ENCODE data around the gene RGS7.

DNA sequence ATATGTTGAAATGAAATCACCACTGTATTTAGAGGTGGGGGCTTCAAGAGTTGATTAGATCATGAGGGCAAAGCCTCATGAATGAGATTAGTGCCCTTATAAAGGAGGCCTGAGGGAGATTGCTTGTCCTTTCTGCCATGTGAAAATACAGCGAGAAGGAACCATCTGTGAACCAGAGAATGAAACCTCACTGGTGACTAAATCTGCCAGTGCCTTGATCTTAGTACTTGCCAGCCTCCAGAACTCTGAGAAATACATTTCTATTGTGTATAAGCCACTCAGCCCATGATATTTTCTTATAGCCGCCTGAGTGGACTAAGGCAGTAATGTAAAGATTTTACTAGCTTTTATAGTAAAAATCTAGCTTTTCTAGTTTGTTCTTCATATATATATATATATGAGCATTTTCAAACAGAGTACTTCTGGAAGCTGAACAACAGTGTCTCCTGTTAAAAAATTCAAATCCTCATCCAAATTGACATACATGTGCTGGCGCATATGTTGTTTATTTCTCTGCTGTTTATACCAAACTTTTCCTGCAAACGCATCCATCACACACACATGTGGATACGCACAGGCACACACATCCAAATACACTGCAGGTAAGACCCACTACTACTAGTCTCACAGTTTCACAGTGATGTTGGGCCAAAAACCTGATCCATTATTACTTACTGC, 213.1 kb downstream of the RGS7 start:
- no peak for TF ChIP-seq POLR2AphosphoS5 (IDR thresholded peaks at IDR 0.05; ENCODE audit: insufficient read depth in 1 of 2, low read depth in 1 of 2)
- TF ChIP-seq, protein P1, sequence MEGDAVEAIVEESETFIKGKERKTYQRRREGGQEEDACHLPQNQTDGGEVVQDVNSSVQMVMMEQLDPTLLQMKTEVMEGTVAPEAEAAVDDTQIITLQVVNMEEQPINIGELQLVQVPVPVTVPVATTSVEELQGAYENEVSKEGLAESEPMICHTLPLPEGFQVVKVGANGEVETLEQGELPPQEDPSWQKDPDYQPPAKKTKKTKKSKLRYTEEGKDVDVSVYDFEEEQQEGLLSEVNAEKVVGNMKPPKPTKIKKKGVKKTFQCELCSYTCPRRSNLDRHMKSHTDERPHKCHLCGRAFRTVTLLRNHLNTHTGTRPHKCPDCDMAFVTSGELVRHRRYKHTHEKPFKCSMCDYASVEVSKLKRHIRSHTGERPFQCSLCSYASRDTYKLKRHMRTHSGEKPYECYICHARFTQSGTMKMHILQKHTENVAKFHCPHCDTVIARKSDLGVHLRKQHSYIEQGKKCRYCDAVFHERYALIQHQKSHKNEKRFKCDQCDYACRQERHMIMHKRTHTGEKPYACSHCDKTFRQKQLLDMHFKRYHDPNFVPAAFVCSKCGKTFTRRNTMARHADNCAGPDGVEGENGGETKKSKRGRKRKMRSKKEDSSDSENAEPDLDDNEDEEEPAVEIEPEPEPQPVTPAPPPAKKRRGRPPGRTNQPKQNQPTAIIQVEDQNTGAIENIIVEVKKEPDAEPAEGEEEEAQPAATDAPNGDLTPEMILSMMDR (IDR thresholded peaks at IDR 0.05) = no peak

Data from vagina (tissue), 2 donors.